Astrocyte of the cerebellum (primary cell): Measurements from ENCODE around the gene MEGF10.

Source experiments
- DNase-seq: peaks from one replicate; pipeline ENCODE4 v3.0.0-alpha.2; 2011; ENCODE audit warnings: low read depth
- H3K4me3 ChIP-seq: 2 replicates; pipeline ENCODE4 v1.5.1; 2011; ENCODE audit warnings: mild to moderate bottlenecking, low read depth, low read length, moderate library complexity
- CTCF ChIP-seq: IDR thresholded peaks from 2 replicates; pipeline ENCODE4 v1.5.1; 2012; ENCODE audit warnings: low read length, low read depth, moderate library complexity, mild to moderate bottlenecking; ENCODE audit errors: missing control alignments
- in situ Hi-C: cut with HindIII; loops from 2 replicates; pipeline ENCODE4 v1.10.0; 2017; ENCODE audit warnings: low sequenced_read_pairs

MEGF10 gene

GRCh38 chr5:127298656-127299055 lies 8.1 kb downstream of the MEGF10 start:
- DNase-seq = no peak
- no peak overlapping the region for H3K4me3 ChIP-seq
- no peak for TF ChIP-seq CTCF
- in situ Hi-C loops = no loop called here

- no peak for TF ChIP-seq CTCF
- no peak overlapping the region for H3K4me3 ChIP-seq
- in situ Hi-C loops = loop anchor here (10.0 kb wide), 1 partner anchor 135 kb away; no protein-coding TSS in a partner anchor
- no peak for DNase-seq
Measured at GRCh38 chr5:127299678-127300077, 9.1 kb downstream of the MEGF10 start.

GRCh38 chr5:127302509-127302908 lies 11.9 kb downstream of the MEGF10 start:
- H3K4me3 ChIP-seq = no peak overlapping the region
- in situ Hi-C loops = loop anchor here (10.0 kb wide), 1 partner anchor 132 kb away; no protein-coding TSS in a partner anchor

GRCh38 chr5:127303404-127303803 lies 12.8 kb downstream of the MEGF10 start:
- no peak for TF ChIP-seq CTCF
- in situ Hi-C loops = loop anchor here (10.0 kb wide), 1 partner anchor 131 kb away; no protein-coding TSS in a partner anchor
- H3K4me3 ChIP-seq = no peak overlapping the region
- DNase-seq = no peak

More at GRCh38 chr5:127302509-127302908, 11.9 kb downstream of the MEGF10 start:
- no peak for TF ChIP-seq CTCF
- no peak for DNase-seq

GRCh38 chr5:127305493-127305892 lies 14.9 kb downstream of the MEGF10 start:
- no peak overlapping the region for H3K4me3 ChIP-seq
- in situ Hi-C loops = loop anchor here (10.0 kb wide), 1 partner anchor 129 kb away; no protein-coding TSS in a partner anchor
- no peak for DNase-seq
- TF ChIP-seq CTCF = no peak

- in situ Hi-C loops = loop anchor here (10.0 kb wide), 1 partner anchor 129 kb away; no protein-coding TSS in a partner anchor
- no peak overlapping the region for H3K4me3 ChIP-seq
- no peak for DNase-seq
- no peak for TF ChIP-seq CTCF
Measured at GRCh38 chr5:127306036-127306435, 15.4 kb downstream of the MEGF10 start.
